ENCODE measurements around the gene ATP8A2.

GRCh38 chr13:25409938-25410337 is 38.2 kb downstream of the ATP8A2 start:
- no peak for TF ChIP-seq MYC (IDR thresholded peaks at IDR 0.05; ENCODE audit: low read depth, low read length)
- TF ChIP-seq CTCF (IDR thresholded peaks at IDR 0.05; ENCODE audit: low read depth, low read length) = no peak
- no peak for TF ChIP-seq POLR2A (IDR thresholded peaks at IDR 0.05; ENCODE audit: extremely low read depth, insufficient read length)
- TF ChIP-seq, protein P1, sequence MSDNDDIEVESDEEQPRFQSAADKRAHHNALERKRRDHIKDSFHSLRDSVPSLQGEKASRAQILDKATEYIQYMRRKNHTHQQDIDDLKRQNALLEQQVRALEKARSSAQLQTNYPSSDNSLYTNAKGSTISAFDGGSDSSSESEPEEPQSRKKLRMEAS (IDR thresholded peaks at IDR 0.05; ENCODE audit: low read depth, low read length) = no peak

All from NB4 (cell line).